ENCODE results near the gene WASF1.

WASF1 gene

GRCh38 chr6:110179406-110180227 is at the start of gene WASF1:
Gene WASF1, minus strand, starts transcription at chr6:110179670. Its CDS starts 52,069 bp downstream, at chr6:110127601.
- peak; percentile 94 for DNase-seq

GRCh38 chr6:110226261-110226660 is 46.8 kb upstream of the WASF1 start:
- no peak for DNase-seq

DNA sequence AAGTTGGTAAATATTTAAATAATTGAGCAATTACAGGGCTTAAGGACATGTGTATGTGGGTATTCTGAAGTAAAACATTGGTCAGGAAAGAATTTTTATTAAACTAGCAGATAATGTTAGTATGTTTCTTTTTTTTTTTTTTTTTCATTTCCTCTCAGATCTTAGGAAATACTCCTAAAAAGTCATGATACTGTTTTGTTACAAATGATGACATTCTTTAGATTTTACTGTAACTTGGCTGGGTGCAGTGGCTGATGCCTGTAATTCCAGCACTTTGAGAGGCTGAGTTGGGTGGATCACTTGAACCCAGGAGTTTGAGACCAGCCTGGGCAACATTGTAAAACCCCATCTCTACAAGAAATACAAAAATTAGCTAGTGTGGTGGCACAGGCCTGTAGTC is 42.3 kb upstream of the WASF1 start:
- no peak for DNase-seq

DNA sequence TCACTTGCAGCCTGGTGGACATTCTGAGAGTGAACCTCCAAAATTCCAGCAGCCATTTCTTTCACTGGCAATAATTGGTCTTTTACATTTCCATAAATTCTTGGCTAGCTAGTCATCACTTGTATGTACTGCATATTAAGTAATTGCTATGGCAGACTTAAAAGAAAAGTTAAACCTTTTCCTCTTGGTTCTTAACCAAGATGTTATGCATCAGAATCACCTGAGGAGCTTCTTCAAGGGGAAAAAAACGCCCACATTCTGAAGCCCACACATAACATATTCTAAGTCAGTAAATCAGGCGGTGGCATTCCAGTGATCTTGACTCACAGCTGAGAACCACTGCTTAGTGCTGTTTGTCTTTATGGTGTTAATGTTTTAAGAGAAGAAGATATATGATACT is 37.8 kb upstream of the WASF1 start:
- no peak for DNase-seq

DNA sequence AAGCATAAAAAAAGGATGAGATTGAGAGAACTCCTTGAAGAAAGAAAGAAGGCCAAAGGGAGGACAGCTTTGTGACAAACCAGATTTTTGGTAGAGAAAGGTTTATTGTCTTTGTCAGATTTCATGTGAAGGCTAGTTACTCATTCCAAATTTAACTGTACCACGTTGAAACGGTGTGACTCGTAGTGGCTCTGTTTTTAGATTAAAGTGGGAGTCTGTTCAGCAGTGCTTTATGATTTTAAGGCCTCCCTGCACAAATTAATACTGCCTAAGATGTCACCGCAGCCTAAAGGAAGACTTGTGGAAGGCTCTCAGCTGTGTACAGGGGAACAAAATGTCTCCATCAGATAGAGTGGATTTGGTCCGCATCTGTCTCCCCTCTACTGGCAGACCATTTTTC is 36.7 kb upstream of the WASF1 start:
- DNase-seq = no peak

GRCh38 chr6:110214338-110214737 is 34.9 kb upstream of the WASF1 start:
- no peak for DNase-seq

DNA sequence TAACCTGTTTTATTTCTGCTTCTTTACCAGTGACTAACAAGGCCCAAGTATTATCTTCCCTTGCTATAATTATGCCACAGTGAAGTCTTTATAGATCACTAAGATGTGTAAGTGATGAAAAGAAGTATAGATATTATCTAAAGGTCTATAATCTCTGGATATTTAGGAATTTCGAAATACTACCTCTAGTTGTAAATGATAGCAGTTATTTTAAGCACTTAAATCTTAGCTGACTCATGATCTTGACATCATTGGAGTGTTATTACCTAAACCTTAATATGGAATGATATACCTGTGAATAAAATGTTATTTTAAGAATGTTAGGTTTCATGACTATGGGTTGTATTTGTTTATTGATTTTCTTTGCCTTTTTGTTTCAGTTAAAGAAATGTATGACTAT is 32.3 kb upstream of the WASF1 start:
- no peak for DNase-seq

DNA sequence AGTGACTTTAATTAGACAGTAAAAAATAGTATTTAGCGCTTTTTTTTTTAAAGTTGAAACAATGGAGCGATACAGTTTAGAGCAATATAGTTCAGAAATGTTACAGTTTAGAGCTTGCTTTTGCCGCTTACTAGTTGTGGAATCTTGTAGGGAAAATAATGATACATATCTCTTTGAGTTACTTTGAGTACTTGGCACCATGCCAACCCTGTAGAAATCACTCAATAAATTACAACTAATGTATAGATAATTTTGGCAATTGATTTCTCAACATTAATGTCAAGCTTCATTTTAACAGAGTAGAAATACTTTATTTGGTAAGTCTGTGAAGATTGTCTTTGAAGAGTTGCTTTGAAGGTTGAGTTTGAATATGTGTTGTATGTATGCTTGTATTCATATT is 28.2 kb upstream of the WASF1 start:
- DNase-seq = no peak

GRCh38 chr6:110201151-110201884 is 21.8 kb upstream of the WASF1 start:
- no peak for DNase-seq

GRCh38 chr6:110198561-110198960 is 19.1 kb upstream of the WASF1 start:
- DNase-seq = no peak

- no peak for DNase-seq
Observed at GRCh38 chr6:110196874-110197273, 17.4 kb upstream of the WASF1 start.

GRCh38 chr6:110195639-110196038 is 16.2 kb upstream of the WASF1 start:
- no peak for DNase-seq

DNA sequence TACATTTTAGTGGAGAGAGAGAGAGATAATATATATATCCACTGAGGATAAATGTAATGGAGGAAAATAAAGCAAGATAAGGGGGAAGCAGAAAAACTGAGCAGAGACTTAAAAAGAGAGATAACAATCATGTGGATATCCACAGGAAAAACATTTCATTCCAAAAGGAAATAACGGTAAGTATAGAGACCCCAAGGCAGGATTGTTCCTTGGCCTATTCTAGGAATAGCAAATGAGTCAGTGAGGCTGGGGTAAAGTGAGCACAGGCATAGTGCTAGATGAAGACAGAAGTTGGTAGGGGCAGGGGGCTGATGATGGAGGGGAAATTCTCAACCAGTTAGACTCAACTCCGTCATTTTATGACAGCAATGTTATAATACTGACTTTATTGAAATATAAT is 12.0 kb upstream of the WASF1 start:
- no peak for DNase-seq

DNA sequence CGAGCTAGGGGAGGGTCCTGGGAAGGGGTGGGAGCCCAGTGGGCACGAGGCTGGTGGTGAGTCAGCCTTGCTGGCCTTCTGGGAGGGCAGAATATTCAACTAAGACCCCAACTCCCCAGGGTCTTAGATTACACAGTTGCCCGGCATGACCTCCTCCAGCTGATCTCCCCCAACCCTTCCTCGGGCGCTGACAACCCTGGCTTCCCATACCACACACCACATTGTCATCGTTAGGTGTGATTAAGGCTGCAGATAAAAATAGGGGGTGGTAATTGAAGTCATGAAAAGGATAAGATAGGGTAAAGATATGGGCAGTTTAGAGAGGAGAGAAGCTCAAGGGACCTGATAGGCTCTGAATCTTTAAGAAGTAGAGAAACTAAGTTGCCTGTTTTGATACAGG is 11.3 kb upstream of the WASF1 start:
- no peak for DNase-seq

GRCh38 chr6:110188791-110189190 is 9.3 kb upstream of the WASF1 start:
- no peak for DNase-seq

GRCh38 chr6:110185879-110186278 is 6.4 kb upstream of the WASF1 start:
- no peak for DNase-seq

DNA sequence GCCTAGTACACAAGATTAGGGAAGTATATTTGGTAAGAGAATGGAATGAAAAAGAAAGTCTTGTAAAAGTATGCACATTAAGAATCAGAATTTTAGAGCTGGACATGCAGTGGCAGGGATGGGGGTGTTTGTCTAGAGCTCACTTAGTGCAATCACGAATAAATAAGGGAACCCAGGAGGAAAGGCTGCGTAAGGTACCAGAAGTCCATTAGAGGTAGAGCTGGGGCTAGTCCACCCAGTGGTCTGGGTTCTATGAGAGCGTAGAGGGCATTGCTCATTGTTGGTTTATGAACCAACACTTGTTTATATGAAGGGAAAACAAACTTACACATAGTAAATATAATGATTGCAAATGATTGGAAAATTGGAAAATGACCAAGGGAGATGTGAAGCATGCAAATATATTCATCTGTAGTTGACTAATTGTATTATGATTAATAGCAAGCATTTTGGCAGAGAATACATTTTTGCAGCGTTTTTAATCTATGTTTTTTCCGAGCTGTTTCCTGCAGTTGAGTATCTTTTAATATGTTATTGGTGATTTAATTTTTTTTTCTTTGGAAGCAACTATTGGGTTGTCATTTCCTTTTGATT is 3.9 kb upstream of the WASF1 start:
- no peak for DNase-seq

- no peak for DNase-seq
Observed at GRCh38 chr6:110181131-110182030, 1.9 kb upstream of the WASF1 start.

DNA sequence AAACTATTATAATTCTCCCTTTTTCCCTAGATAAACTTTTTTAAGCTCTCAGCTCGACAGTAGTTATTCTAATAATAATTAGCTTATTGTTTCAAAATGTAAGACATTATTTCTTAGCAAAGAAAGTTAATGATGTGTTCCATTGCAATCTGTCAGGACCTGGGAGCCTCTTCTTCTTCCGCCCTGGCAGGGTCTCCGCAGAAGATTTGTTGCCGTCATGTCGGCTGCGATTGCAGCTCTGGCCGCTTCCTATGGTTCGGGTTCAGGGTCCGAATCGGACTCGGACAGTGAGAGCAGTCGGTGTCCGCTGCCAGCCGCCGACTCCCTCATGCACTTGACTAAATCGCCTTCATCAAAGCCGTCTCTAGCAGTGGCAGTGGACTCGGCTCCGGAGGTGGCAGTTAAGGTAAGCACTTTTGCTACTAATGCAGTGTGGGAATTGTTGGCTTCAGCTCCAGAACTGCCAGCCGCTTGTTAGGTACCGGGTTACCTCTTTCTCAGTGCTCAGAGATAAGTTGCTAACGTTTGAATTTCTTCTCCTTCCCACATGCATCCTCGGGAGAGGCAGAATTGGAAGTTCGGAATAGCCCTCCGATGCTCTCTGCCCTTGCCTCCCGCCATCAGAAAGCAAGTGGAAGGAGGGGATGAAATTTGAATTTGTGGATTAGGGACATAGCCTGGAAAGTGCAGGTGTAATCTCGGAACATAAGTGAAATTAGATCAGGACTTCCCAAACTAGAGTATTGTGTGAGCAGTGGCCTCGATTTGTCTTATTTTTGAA is 948 bp upstream of the WASF1 start, which contains the start of gene CDC40:
CDC40 (plus strand) TSS at position 200 of the 781 bp plus-strand sequence; CDS start at position 218, 18 bp downstream.
- no peak for DNase-seq

GRCh38 chr6:110178626-110179405 is 654 bp downstream of the WASF1 start:
- peak; percentile 74 for DNase-seq

- no peak for DNase-seq
Observed at GRCh38 chr6:110173506-110174132, 5.9 kb downstream of the WASF1 start.
